Measurements from ENCODE around the gene PHF2.

DNA sequence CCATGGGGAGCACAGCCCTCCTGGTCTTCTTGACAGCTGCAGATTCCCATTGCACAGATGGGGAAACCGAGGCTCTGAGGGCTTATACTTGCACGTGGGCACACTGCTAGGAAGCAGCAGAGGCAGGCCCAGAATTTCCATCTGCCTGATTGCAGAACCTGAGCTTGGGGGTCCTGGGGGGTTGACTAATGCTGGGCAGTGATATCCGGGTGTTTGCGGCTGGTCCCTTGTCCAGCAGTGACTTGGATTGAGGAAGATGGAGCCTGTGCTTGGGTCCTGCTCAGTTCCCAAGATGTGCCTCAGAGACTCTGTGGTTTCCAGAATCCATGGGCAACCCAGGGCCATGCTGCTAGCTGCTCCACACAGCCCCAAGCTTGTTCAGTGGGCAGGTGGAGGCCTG lies 91.2 kb downstream of the PHF2 start:
- TF ChIP-seq, protein P1, sequence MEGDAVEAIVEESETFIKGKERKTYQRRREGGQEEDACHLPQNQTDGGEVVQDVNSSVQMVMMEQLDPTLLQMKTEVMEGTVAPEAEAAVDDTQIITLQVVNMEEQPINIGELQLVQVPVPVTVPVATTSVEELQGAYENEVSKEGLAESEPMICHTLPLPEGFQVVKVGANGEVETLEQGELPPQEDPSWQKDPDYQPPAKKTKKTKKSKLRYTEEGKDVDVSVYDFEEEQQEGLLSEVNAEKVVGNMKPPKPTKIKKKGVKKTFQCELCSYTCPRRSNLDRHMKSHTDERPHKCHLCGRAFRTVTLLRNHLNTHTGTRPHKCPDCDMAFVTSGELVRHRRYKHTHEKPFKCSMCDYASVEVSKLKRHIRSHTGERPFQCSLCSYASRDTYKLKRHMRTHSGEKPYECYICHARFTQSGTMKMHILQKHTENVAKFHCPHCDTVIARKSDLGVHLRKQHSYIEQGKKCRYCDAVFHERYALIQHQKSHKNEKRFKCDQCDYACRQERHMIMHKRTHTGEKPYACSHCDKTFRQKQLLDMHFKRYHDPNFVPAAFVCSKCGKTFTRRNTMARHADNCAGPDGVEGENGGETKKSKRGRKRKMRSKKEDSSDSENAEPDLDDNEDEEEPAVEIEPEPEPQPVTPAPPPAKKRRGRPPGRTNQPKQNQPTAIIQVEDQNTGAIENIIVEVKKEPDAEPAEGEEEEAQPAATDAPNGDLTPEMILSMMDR (IDR thresholded peaks at IDR 0.05; ENCODE audit: insufficient read depth, low read length, poor library complexity, severe bottlenecking): no peak
- no peak for TF ChIP-seq EZH2phosphoT487 (conservative IDR thresholded peaks at IDR 0.05; ENCODE audit: low read length)

Data from SU-DHL-6 (cell line).